Activated CD4-positive, alpha-beta T cell treated with anti-CD3 and anti-CD28 coated beads for 36 hours (primary cell): ENCODE data around the gene GATM. TPM values are rescaled to one million over a fixed set of nuclear protein-coding genes. Genes with fewer than 3 reads are reported as not detected.
"Not testable (repeated sequence)": the region's sequence is repeated elsewhere in the genome, so short reads cannot be mapped to it uniquely, and the experiment has no call there.

ENCODE experiments used
- ATAC-seq: fragments of 200-7000 bp; cut with Tn5 transposase; one replicate; pipeline ENCODE4 v1.10.0; 2021; ENCODE audit warnings: mild to moderate bottlenecking, moderate library complexity
- CTCF ChIA-PET: fragments of 350-600 bp; sonication (Branson Sonifier 250); formaldehyde crosslinking; loops from one replicate; lab custom pipeline; 2021; ENCODE audit warnings: antibody characterized with exemption; lab: Charles Lee
- POLR2A ChIA-PET: fragments of 350-600 bp; sonication (Branson Sonifier 250); formaldehyde crosslinking; loops from one replicate; lab custom pipeline; 2021; ENCODE audit warnings: antibody characterized with exemption, inconsistent platforms; lab: Charles Lee
- DNase-seq: peaks from one replicate; pipeline ENCODE4 v3.0.0-alpha.2; 2020
- H3K27ac Mint-ChIP-seq: one replicate; pipeline ENCODE4 v1.8.0; 2021; ENCODE audit warnings: mixed read lengths
- H3K27me3 Mint-ChIP-seq: one replicate; pipeline ENCODE4 v1.8.0; 2021; ENCODE audit warnings: mixed read lengths
- H3K36me3 Mint-ChIP-seq: one replicate; pipeline ENCODE4 v1.8.0; 2021; ENCODE audit warnings: low read depth, mixed read lengths
- H3K4me1 Mint-ChIP-seq: one replicate; pipeline ENCODE4 v1.8.0; 2021; ENCODE audit warnings: mixed read lengths
- H3K4me3 Mint-ChIP-seq: one replicate; pipeline ENCODE4 v1.8.0; 2021; ENCODE audit warnings: mild to moderate bottlenecking, moderate library complexity, mixed read lengths
- H3K9me3 Mint-ChIP-seq: one replicate; pipeline ENCODE4 v1.8.0; 2021; ENCODE audit warnings: low read depth, mixed read lengths
- intact Hi-C, 2 experiments: fragments of 100-400 bp; cut with DNase I in 1 of 2; cut with micrococcal nuclease in 1 of 2; formaldehyde crosslinking; loops; one replicate each; pipeline versions ENCODE4 v1.14.2 to v1.15.1; 2022 to 2024; cut with DNase I, micrococcal nuclease
- total RNA-seq, 2 experiments: library from RNA; stranded (reverse); gene quantifications; one replicate each; pipeline ENCODE4 v1.2.3, GENCODE V29; 2021

GATM gene
- total RNA-seq, 2 experiments from 2014 or later: 2.5 to 3.4 TPM

DNA sequence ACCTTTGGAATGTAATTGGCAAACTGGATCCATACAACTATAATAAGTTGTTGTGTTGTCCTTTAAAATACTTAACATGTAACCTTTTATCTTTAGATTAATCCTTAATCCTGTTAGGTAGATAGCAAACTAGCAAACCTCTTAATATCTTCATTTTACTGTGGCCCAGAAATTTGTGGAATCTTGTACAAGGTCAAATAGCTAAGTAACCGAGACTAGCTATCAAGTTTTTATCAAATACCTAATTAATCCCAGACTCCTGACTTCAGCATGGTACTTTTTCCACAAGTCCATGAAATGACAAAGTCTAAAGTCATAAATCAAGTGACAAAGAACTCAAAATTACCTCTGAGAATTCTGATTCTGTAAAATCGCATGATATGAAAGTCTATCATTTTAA, 4.4 kb downstream of the GATM start:
- H3K36me3 Mint-ChIP-seq: peaks cover 2% of the 10 kb centered on the region
- ChIA-PET POLR2A (no interaction called here), CTCF (interaction anchor here (1.0 kb wide), 1 partner anchor 9 kb away, joined by 4 read pairs; no protein-coding TSS in a partner anchor)
- ATAC-seq: no peak
- H3K4me1 Mint-ChIP-seq: peaks cover 12% of the 10 kb centered on the region
- DNase-seq: no peak
- H3K27ac Mint-ChIP-seq: no peak overlapping the region
- peaks cover 30% of the 10 kb centered on the region for H3K27me3 Mint-ChIP-seq
- intact Hi-C loops: no loop called here
- H3K9me3 Mint-ChIP-seq: no peaks in the 10 kb centered on the region
- no peak overlapping the region for H3K4me3 Mint-ChIP-seq

DNA sequence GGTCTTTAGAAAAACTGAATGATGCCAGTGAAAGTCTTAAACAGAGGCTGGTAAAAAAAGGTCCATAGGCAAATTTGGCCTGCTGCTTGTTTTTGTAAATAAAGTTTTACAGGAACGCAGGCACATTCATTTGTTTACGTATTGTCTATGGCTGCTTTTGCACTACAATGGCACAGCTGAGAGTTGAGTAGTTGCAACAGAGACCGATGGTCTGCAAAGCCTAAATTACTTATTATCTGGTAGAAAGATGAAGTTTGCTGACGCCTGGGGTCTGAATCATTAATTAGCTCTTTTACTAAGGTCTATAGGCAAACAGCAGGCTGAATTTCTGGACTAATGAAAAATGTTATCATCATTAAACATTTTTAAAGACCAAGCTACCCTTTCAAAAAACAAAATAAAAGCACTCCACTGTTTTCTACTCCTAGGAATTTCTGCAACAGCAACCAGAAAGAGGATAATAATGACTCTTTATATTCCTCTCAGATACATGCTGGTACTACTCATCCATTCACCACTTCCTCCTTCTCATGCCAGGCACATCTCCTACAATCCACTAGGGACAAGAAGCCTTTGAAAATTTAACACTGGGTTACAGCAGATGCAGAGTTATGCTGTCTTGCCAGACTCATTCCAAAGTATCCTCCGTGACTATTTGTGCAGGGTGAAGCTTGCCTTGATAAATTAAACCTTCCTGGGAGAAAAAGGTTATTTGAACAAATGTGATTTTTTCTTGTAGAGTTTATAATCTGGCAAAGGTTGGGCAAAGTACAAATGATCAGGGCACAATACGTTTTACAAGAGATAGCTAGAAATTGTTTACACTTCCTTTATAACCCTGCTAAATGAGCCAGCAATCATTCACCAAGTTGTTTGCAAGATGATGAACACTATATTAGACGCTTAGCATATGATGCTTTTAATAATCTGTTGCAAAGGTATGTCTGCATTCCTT, 6.0 kb downstream of the GATM start:
- intact Hi-C loops: no loop called here
- ChIA-PET CTCF (interaction anchor here (0.7 to 1.4 kb wide), 5 partner anchors 14 to 254 kb away, joined by 3 to 4 read pairs (median 3); no protein-coding TSS in a partner anchor), POLR2A (no interaction called here)
- Mint-ChIP-seq H3K27ac (no peak overlapping the region), H3K4me3 (no peak overlapping the region), H3K36me3 (no peaks in the 10 kb centered on the region), H3K9me3 (no peaks in the 10 kb centered on the region), H3K4me1 (peaks cover 6% of the 10 kb centered on the region), H3K27me3 (peaks cover 22% of the 10 kb centered on the region)
- no peak for ATAC-seq
- DNase-seq: no peak

DNA sequence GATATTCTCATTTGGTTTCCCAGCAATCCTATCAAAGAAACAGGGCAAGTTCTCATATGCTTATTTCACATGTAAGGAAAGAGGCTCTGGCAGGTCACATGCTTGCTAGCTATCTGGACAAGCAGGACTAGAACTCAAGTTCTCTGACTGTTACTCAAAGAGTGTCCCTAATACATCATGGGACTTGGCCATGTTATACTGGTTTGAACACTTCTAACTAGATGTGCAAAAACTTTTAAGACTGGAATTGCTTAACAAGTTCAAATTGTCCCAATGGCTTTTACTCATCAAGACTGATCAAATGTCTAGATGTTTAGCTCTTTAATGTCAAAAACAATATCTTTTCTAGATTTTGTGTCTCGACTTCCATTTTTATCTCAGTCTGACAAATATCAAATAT, 6.8 kb downstream of the GATM start:
- peaks cover under 1% of the 10 kb centered on the region for H3K4me1 Mint-ChIP-seq
- H3K36me3 Mint-ChIP-seq: no peaks in the 10 kb centered on the region
- no peak overlapping the region for H3K4me3 Mint-ChIP-seq
- no peak for ATAC-seq
- H3K27ac Mint-ChIP-seq: no peak overlapping the region
- intact Hi-C loops: no loop called here
- DNase-seq: no peak
- H3K9me3 Mint-ChIP-seq: no peaks in the 10 kb centered on the region
- ChIA-PET POLR2A (no interaction called here), CTCF (interaction anchor here (0.7 to 1.4 kb wide), 5 partner anchors 9 to 253 kb away, joined by 3 to 4 read pairs (median 3); no protein-coding TSS in a partner anchor)
- H3K27me3 Mint-ChIP-seq: peaks cover 15% of the 10 kb centered on the region

DNA sequence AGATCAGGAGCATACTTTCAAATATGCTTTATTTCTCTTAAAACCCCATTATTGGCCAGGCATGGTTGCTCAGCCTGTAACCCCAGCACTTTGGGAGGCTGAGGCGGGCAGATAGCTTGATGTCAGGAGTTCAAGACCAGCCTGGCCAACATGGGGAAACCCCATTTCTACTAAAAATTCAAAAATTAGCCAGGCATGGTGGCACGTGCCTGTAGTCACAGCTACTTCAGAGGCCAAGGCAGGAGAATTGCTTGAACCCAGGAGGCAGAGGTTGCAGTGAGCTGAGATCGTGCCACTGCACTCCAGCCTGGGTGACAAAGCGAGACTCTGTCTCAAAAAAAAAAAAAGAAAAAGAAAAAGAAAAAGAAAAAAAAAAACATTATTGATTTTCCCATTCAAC, 8.3 kb downstream of the GATM start:
- CTCF ChIA-PET: interaction anchor here (1.2 kb wide), 1 partner anchor 29 kb away, joined by 3 read pairs; no protein-coding TSS in a partner anchor
- DNase-seq: not testable (repeated sequence)

DNA sequence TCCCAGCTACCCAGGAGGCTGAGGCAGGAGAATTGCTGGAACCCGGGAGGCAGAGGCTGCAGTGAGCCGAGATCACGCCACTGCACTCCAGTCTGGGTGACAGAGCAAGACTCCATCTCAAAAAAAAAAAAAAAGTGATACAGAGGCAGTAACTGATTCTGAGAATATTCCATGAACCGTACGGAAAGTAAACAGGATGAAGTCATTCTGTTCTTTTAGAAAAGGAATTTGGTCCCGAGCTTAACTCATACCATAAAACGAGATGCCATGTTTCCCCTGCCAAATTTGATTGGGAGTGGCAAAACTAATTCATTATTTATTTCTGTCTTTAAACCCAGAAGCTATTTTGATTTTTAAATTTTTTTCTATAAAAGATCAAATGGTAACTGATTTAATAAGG, 11.1 kb downstream of the GATM start:
- H3K4me3 Mint-ChIP-seq, POLR2A ChIA-PET, intact Hi-C loops, H3K36me3 Mint-ChIP-seq, H3K27me3 Mint-ChIP-seq, DNase-seq, ATAC-seq, H3K4me1 Mint-ChIP-seq, H3K9me3 Mint-ChIP-seq, H3K27ac Mint-ChIP-seq: not testable (repeated sequence)
- CTCF ChIA-PET: interaction anchor here (1.2 to 1.6 kb wide), 3 partner anchors 11 to 62 kb away, joined by 3 read pairs; partner anchors contain the start of gene GATM

More for the DNA sequence above, 8.3 kb downstream of the GATM start:
- H3K4me3 Mint-ChIP-seq, intact Hi-C loops, POLR2A ChIA-PET, H3K27me3 Mint-ChIP-seq, H3K36me3 Mint-ChIP-seq, H3K27ac Mint-ChIP-seq, ATAC-seq, H3K9me3 Mint-ChIP-seq, H3K4me1 Mint-ChIP-seq: not testable (repeated sequence)

DNA sequence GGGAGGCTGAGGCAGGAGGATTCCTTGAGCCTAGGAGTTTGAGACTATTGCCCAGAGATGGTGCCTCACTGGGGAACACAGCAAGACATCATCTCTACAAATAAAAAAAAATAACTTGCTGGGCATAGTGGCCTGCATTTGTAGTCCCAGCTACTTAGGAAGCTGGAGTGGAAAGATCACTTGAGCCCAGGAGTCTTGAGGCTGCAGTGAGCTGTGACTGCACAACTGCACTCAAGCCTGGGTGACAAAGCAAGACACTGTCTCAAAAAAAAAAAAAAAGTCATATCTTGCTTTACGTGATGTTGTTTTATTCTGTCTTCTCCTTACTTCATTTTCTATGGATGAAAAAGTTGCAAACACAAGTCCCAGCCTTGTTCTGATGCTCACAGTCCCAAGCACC, 14.1 kb downstream of the GATM start:
- Mint-ChIP-seq H3K27ac (no peak overlapping the region), H3K9me3 (no peaks in the 10 kb centered on the region), H3K4me3 (no peak overlapping the region), H3K4me1 (no peaks in the 10 kb centered on the region), H3K36me3 (no peaks in the 10 kb centered on the region), H3K27me3 (no peaks in the 10 kb centered on the region)
- ChIA-PET CTCF (interaction anchor here (1.5 kb wide), 1 partner anchor 13 kb away, joined by 4 read pairs; no protein-coding TSS in a partner anchor), POLR2A (no interaction called here)
- DNase-seq: no peak
- intact Hi-C loops: no loop called here
- ATAC-seq: no peak

DNA sequence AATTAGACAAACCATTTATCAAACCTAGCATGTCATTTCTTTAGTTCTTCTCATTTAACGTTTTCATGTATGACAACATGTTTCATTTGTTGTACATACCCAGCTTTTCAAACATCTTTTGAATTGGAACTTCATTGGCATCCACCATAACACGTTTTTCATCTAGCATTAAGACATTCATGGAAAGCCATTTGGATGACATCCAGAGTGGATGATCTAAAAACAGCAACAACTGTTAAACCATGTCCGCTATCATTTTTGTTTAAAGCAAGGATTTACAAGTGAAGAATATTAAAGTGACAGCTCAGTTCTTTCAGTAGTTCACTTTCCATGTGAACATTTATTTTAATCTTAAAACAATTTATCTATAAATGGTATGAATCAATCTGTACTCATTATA, 14.5 kb downstream of the GATM start:
- ChIA-PET CTCF (interaction anchor here (0.8 to 1.5 kb wide), 4 partner anchors 14 to 246 kb away, joined by 3 to 4 read pairs (median 3); no protein-coding TSS in a partner anchor), POLR2A (interaction anchor here (0.6 kb wide), 1 partner anchor 36 kb away, joined by 3 read pairs; no protein-coding TSS in a partner anchor)
- H3K9me3 Mint-ChIP-seq: no peaks in the 10 kb centered on the region
- no peak overlapping the region for H3K27ac Mint-ChIP-seq
- H3K36me3 Mint-ChIP-seq: no peaks in the 10 kb centered on the region
- H3K27me3 Mint-ChIP-seq: no peaks in the 10 kb centered on the region
- no peak for DNase-seq
- no peak overlapping the region for H3K4me3 Mint-ChIP-seq
- no peak for ATAC-seq
- H3K4me1 Mint-ChIP-seq: no peaks in the 10 kb centered on the region
- intact Hi-C loops: no loop called here

DNA sequence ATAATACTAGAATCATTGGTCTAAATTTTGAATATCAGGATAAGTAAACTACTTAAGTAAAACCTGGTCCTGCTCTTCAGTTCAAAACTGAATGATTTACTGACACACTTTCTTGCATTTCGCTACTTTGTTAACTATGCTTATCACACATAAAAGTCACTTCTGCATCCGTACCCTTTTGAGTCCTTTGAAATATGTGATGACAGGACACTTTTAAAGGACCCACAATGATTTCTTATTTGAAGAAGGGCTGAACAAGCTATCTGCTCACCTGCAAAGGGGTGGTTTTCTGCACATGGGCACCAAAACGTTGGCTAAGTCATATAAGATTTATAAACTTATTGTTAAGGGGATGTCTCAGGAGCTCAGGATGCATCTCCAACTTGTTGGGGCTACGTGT, 15.0 kb downstream of the GATM start:
- no peak overlapping the region for H3K4me3 Mint-ChIP-seq
- CTCF ChIA-PET: interaction anchor here (0.8 to 1.5 kb wide), 7 partner anchors 8 to 245 kb away, joined by 3 to 4 read pairs (median 3); a partner anchor contains a TSS
- POLR2A ChIA-PET: interaction anchor here (0.6 kb wide), 1 partner anchor 35 kb away, joined by 3 read pairs; no protein-coding TSS in a partner anchor

DNA sequence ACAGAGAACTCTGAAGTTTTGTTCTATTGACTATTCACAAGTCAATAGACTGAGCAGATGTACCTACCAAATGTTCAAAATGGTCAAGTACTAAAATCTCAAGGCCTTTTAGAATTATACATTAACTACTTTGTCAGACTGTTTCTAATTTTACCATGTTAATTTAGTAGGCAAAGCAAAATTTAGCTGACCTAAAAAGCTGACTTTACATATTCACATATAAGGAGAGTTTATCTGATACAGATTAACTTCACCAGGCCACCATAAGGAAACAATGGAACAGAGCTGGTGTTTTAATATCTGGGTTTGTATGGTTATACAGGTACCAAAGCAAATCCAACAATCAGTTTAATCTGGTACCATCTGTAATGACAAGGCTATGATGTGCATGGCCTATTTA, 15.9 kb downstream of the GATM start:
- intact Hi-C loops: no loop called here
- Mint-ChIP-seq H3K27me3 (no peaks in the 10 kb centered on the region), H3K36me3 (no peaks in the 10 kb centered on the region), H3K9me3 (no peaks in the 10 kb centered on the region), H3K4me3 (no peak overlapping the region), H3K4me1 (no peaks in the 10 kb centered on the region), H3K27ac (no peak overlapping the region)
- DNase-seq (no peak), ATAC-seq (no peak)
- ChIA-PET POLR2A (no interaction called here), CTCF (interaction anchor here (1.0 to 1.2 kb wide), 3 partner anchors 9 to 40 kb away, joined by 3 read pairs; a partner anchor contains a TSS)

More for the DNA sequence above, 15.0 kb downstream of the GATM start:
- intact Hi-C loops: no loop called here
- DNase-seq (no peak), ATAC-seq (no peak)
- no peaks in the 10 kb centered on the region for H3K9me3 Mint-ChIP-seq
- no peak overlapping the region for H3K27ac Mint-ChIP-seq
- no peaks in the 10 kb centered on the region for H3K36me3 Mint-ChIP-seq
- no peaks in the 10 kb centered on the region for H3K4me1 Mint-ChIP-seq
- no peaks in the 10 kb centered on the region for H3K27me3 Mint-ChIP-seq

DNA sequence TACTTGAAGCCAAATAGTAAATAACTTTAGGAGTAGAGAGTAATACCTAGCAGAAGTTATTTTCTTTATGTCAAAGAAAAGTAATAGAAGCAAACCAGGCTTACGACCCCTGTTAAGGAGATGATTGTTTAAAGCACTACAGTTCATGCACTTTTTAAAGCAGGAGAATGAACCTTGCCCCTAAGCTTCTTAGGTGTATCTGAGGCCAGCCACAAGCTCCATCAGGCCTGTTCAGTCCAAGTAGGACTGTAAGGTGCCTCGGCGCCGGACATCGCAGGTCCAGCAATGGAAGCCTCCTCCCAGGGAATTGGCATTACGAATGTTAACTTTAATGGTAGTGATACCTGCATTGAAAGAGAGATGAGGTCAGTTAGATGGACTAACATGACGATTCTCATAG, 16.5 kb downstream of the GATM start:
- H3K27ac Mint-ChIP-seq: no peak overlapping the region
- ATAC-seq: no peak
- H3K36me3 Mint-ChIP-seq: no peaks in the 10 kb centered on the region
- no peaks in the 10 kb centered on the region for H3K27me3 Mint-ChIP-seq
- H3K4me3 Mint-ChIP-seq: no peak overlapping the region
- ChIA-PET POLR2A (no interaction called here), CTCF (interaction anchor here (1.2 kb wide), 1 partner anchor 40 kb away, joined by 3 read pairs; a partner anchor contains a TSS)
- H3K9me3 Mint-ChIP-seq: no peaks in the 10 kb centered on the region
- H3K4me1 Mint-ChIP-seq: no peaks in the 10 kb centered on the region
- DNase-seq: no peak
- intact Hi-C loops: no loop called here

DNA sequence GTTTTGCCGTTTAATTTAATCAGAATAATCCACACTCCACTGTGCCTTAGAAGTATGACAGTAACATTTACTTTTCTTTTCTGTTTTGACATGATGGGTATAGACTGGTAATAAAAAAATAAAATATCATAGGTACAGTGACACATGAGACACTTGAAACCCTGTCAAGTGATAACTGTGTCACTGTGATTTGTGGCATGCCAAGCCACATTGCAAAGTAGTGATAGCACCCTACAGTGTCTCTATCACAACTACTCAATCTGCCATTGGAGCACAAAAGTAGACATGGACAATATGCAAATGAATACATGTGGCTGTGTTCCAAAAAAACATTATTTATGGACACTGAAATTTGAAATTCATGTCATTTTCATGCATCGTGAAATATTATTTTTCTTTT, 22.5 kb downstream of the GATM start:
- POLR2A ChIA-PET: no interaction called here
- no peak for ATAC-seq
- no peak overlapping the region for H3K4me3 Mint-ChIP-seq
- H3K9me3 Mint-ChIP-seq: no peaks in the 10 kb centered on the region
- CTCF ChIA-PET: interaction anchor here (0.6 to 0.7 kb wide), 2 partner anchors 18 to 44 kb away, joined by 3 read pairs; no protein-coding TSS in a partner anchor
- H3K27ac Mint-ChIP-seq: no peak overlapping the region
- no peak for DNase-seq
- H3K36me3 Mint-ChIP-seq: no peaks in the 10 kb centered on the region
- peaks cover 6% of the 10 kb centered on the region for H3K27me3 Mint-ChIP-seq
- intact Hi-C loops: no loop called here
- H3K4me1 Mint-ChIP-seq: no peaks in the 10 kb centered on the region
